ENCODE data around the gene TMEM235. TPM values are rescaled to one million over a fixed set of nuclear protein-coding genes. Genes with fewer than 3 reads are reported as not detected.

The TMEM235 gene
- total and polyA plus RNA-seq, 4 donors = 0.02 TPM; not detected in 3

- Histone ChIP-seq H3K4me3 (ENCODE audit: low read depth in 1 of 3, low read length in 3 of 3) (no peak overlapping the region), H3K4me1 (ENCODE audit: control insufficient read depth in 4 of 4, insufficient read depth in 4 of 4, low read length in 3 of 4) (peaks cover 0 to 8% (median under 1%) of the 10 kb centered on the region in 4 donors), H3K27me3 (ENCODE audit: control insufficient read depth in 4 of 4, insufficient read depth in 4 of 4, low read length in 3 of 4) (no peaks in the 10 kb centered on the region), H3K9me3 (ENCODE audit: control insufficient read depth in 4 of 4, low read length in 3 of 4) (no peaks in the 10 kb centered on the region), H3K36me3 (ENCODE audit: control insufficient read depth in 4 of 4, insufficient read depth in 3 of 4, low read depth in 1 of 4, low read length in 3 of 4) (no peaks in the 10 kb centered on the region), H3K9ac (ENCODE audit: low read depth in 1 of 2, low read length in 2 of 2) (no peak overlapping the region), H3K27ac (ENCODE audit: low read depth in 1 of 2, low read length in 2 of 2) (no peak overlapping the region)
- DNase-seq (ENCODE audit: low spot score) = no peak
- TF ChIP-seq EGR1 (IDR thresholded peaks at IDR 0.05; ENCODE audit: low read depth in 2 of 2) (no peak), HNF4A (conservative IDR thresholded peaks at IDR 0.05) (no peak), MAX (IDR thresholded peaks at IDR 0.05) (no peak), SP1 (IDR thresholded peaks at IDR 0.05) (no peak), FOXA2 (IDR thresholded peaks at IDR 0.05) (no peak), RAD21 (IDR thresholded peaks at IDR 0.05) (no peak), RXRA (IDR thresholded peaks at IDR 0.05) (no peak), HNF4G (IDR thresholded peaks at IDR 0.05) (no peak), REST (IDR thresholded peaks at IDR 0.05) (no peak)
- 82% methylated on average over 10 of the region's 10 CpGs for WGBS
Measured at GRCh38 chr17:78284146-78284545, 52.7 kb downstream of the TMEM235 start.

- no peak for DNase-seq (ENCODE audit: low spot score)
- H3K9ac ChIP-seq (ENCODE audit: low read depth in 1 of 2, low read length in 2 of 2) = no peak overlapping the region
- no peak overlapping the region for H3K27ac ChIP-seq (ENCODE audit: low read depth in 1 of 2, low read length in 2 of 2)
- no peaks in the 10 kb centered on the region for H3K27me3 ChIP-seq (ENCODE audit: control insufficient read depth in 4 of 4, insufficient read depth in 4 of 4, low read length in 3 of 4)
- H3K9me3 ChIP-seq (ENCODE audit: control insufficient read depth in 4 of 4, low read length in 3 of 4) = no peaks in the 10 kb centered on the region
- H3K36me3 ChIP-seq (ENCODE audit: control insufficient read depth in 4 of 4, insufficient read depth in 3 of 4, low read depth in 1 of 4, low read length in 3 of 4) = no peaks in the 10 kb centered on the region
- no peak overlapping the region for H3K4me3 ChIP-seq (ENCODE audit: low read depth in 1 of 3, low read length in 3 of 3)
- no peak for TF ChIP-seq YY1 (IDR thresholded peaks at IDR 0.05)
- TF ChIP-seq NR2F2 (IDR thresholded peaks at IDR 0.05) = no peak
- TF ChIP-seq MAX (IDR thresholded peaks at IDR 0.05) = no peak
- no peak for TF ChIP-seq RAD21 (IDR thresholded peaks at IDR 0.05)
- no peak for TF ChIP-seq ATF3 (IDR thresholded peaks at IDR 0.05)
- TF ChIP-seq TAF1 (conservative IDR thresholded peaks at IDR 0.05) = no peak
- TF ChIP-seq SP1 (IDR thresholded peaks at IDR 0.05) = no peak
- no peak for TF ChIP-seq HNF4G (IDR thresholded peaks at IDR 0.05)
- TF ChIP-seq GABPA (IDR thresholded peaks at IDR 0.05 in 1 of 2, conservative IDR thresholded peaks at IDR 0.05 in 1 of 2) = no peak
- no peak for TF ChIP-seq JUND (IDR thresholded peaks at IDR 0.05)
- no peak for TF ChIP-seq EGR1 (IDR thresholded peaks at IDR 0.05; ENCODE audit: low read depth in 2 of 2)
- TF ChIP-seq FOXA1 (IDR thresholded peaks at IDR 0.05) = no peak
- peaks cover 9 to 40% (median 28%) of the 10 kb centered on the region in 4 donors for H3K4me1 ChIP-seq (ENCODE audit: control insufficient read depth in 4 of 4, insufficient read depth in 4 of 4, low read length in 3 of 4)
- 92% methylated on average over 6 of the region's 6 CpGs for WGBS
Measured at GRCh38 chr17:78289004-78289403, 57.6 kb downstream of the TMEM235 start.

Data from liver (tissue), 9 donors.